Breast epithelium (tissue), 3 donors: ENCODE data around the gene SH3BP4.

Experiments
- CTCF ChIP-seq, 3 donors: fragments of 450-650 bp; IDR thresholded peaks; one replicate each; pipeline ENCODE4 v1.5.1; 2016 to 2017; ENCODE audit warnings: antibody characterized with exemption in 3 of 3, mild to moderate bottlenecking in 3 of 3, moderate library complexity in 3 of 3
- POLR2AphosphoS5 ChIP-seq, 3 donors: sonication (generic); formaldehyde crosslinking; IDR thresholded peaks; one replicate each; pipeline ENCODE4 v1.6.1; 2017; ENCODE audit warnings: antibody characterized with exemption in 3 of 3

GRCh38 chr2:235008584-235009044 lies 56.8 kb downstream of the SH3BP4 start:
- TF ChIP-seq CTCF (IDR thresholded peaks at IDR 0.05) (no peak), POLR2AphosphoS5 (IDR thresholded peaks at IDR 0.05) (no peak)
